Keratinocyte (primary cell): ENCODE results near the gene SNX30. TPM values are rescaled to one million over a fixed set of nuclear protein-coding genes. Genes with fewer than 3 reads are reported as not detected.

Source experiments
- DNase-seq: peaks from one replicate; pipeline ENCODE4 v3.0.0-alpha.2; 2011; ENCODE audit warnings: low read depth, missing footprints, low spot score
- FAIRE-seq: peaks from 2 replicates; lab custom pipeline; 2011; peaks lifted over from hg19 to GRCh38; lab: Jason Lieb, UNC
- H2AFZ ChIP-seq: 2 replicates; pipeline ENCODE4 v1.6.0; 2012; ENCODE audit warnings: low read length, control low read depth, inconsistent platforms; ENCODE audit not compliant: control insufficient read depth
- H3K27ac ChIP-seq: 2 replicates; pipeline ENCODE4 v1.5.1; 2011; ENCODE audit warnings: low read length; ENCODE audit not compliant: control insufficient read depth, insufficient read depth
- H3K27me3 ChIP-seq: 3 replicates; pipeline ENCODE4 v1.6.0; 2011; ENCODE audit warnings: low read length; ENCODE audit not compliant: control insufficient read depth, insufficient read depth; ENCODE audit errors: extremely low read depth
- H3K36me3 ChIP-seq, 2 experiments: 2 replicates in 1 of 2; 3 replicates in 1 of 2; pipeline ENCODE4 v1.5.1; 2011; ENCODE audit warnings: low read length in 2 of 2, mild to moderate bottlenecking in 1 of 2; ENCODE audit not compliant: control insufficient read depth in 2 of 2, insufficient read depth in 2 of 2; ENCODE audit errors: extremely low read depth in 1 of 2
- H3K4me1 ChIP-seq: 3 replicates; pipeline ENCODE4 v1.5.1; 2011; ENCODE audit warnings: low read length; ENCODE audit not compliant: control insufficient read depth, insufficient read depth; ENCODE audit errors: extremely low read depth
- H3K4me2 ChIP-seq: 3 replicates; pipeline ENCODE4 v1.6.0; 2011; ENCODE audit warnings: low read depth, low read length; ENCODE audit not compliant: control insufficient read depth, insufficient read depth; ENCODE audit errors: extremely low read depth
- H3K4me3 ChIP-seq, 3 experiments: fragments of 200-600 bp in 1 of 3; sonication (generic) in 1 of 3; 2 replicates in 2 of 3; 3 replicates in 1 of 3; pipeline ENCODE4 v1.5.1; 2011 to 2016; ENCODE audit warnings: low read length in 3 of 3, mild to moderate bottlenecking in 3 of 3, control low read depth in 2 of 3, inconsistent platforms in 1 of 3, low read depth in 1 of 3, mixed read lengths in 1 of 3, mixed run types in 1 of 3, moderate library complexity in 1 of 3; ENCODE audit not compliant: control insufficient read depth in 2 of 3, insufficient read depth in 2 of 3; ENCODE audit errors: extremely low read depth in 1 of 3
- H3K79me2 ChIP-seq: 2 replicates; pipeline ENCODE4 v1.6.0; 2012; ENCODE audit warnings: low read length; ENCODE audit not compliant: control insufficient read depth, insufficient read depth
- H3K9ac ChIP-seq: 3 replicates; pipeline ENCODE4 v1.6.0; 2011; ENCODE audit warnings: low read length; ENCODE audit not compliant: control insufficient read depth, insufficient read depth; ENCODE audit errors: extremely low read depth
- H3K9me1 ChIP-seq: 3 replicates; pipeline ENCODE4 v1.6.0; 2011; ENCODE audit warnings: low read length; ENCODE audit not compliant: control insufficient read depth, insufficient read depth; ENCODE audit errors: extremely low read depth
- H3K9me3 ChIP-seq: 2 replicates; pipeline ENCODE4 v1.5.1; 2012; ENCODE audit warnings: low read depth, low read length; ENCODE audit not compliant: control insufficient read depth
- H4K20me1 ChIP-seq: 3 replicates; pipeline ENCODE4 v1.6.0; 2011; ENCODE audit warnings: low read length; ENCODE audit not compliant: control insufficient read depth, insufficient read depth; ENCODE audit errors: extremely low read depth
- EZH2 ChIP-seq: IDR thresholded peaks from one replicate; pipeline ENCODE4 v1.6.1; 2012; ENCODE audit warnings: inconsistent platforms, mild to moderate bottlenecking, low read length, moderate library complexity
- dilution Hi-C: fragments of 300-500 bp; cut with MboI; formaldehyde crosslinking; loops from one replicate; pipeline ENCODE4 v1.7.0; 2020; ENCODE audit warnings: low sequenced_read_pairs; ENCODE audit not compliant: extremely low pct_ligation_motif_present
- polyA plus RNA-seq, 5 experiments: library from polyadenylated mRNA; depleted of rRNA in 3 of 5; stranded (reverse) in 3 of 5; stranded (forward) in 1 of 5; unstranded in 1 of 5; fragments of >200 nt; gene quantifications; 1 replicate in 1 of 5; 2 replicates in 3 of 5; 3 replicates in 1 of 5; pipeline versions ENCODE4 v1.2.1 to v1.2.3, GENCODE V29; 2011 to 2012; ENCODE audit warnings: missing spikeins in 2 of 5, low read depth in 1 of 5, low replicate concordance in 1 of 5
- TF ChIP-seq, protein P1 (sequence below), 3 experiments: IDR thresholded peaks in 1 of 3; conservative IDR thresholded peaks in 1 of 3; optimal IDR thresholded peaks in 1 of 3; 2 replicates in 2 of 3; 3 replicates in 1 of 3; pipeline versions ENCODE3 to v1.5.1; 2011; ENCODE audit warnings: low read length in 3 of 3, mild to moderate bottlenecking in 3 of 3, moderate library complexity in 2 of 3, control low read depth in 1 of 3, inconsistent platforms in 1 of 3; ENCODE audit not compliant: insufficient read depth in 2 of 3; ENCODE audit errors: extremely low read depth in 1 of 3

SNX30 gene
- polyA plus RNA-seq, 1 donor (not counting 4 experiments of a cell fraction or from before 2014, with no cell fraction given): 9.0 TPM

DNA sequence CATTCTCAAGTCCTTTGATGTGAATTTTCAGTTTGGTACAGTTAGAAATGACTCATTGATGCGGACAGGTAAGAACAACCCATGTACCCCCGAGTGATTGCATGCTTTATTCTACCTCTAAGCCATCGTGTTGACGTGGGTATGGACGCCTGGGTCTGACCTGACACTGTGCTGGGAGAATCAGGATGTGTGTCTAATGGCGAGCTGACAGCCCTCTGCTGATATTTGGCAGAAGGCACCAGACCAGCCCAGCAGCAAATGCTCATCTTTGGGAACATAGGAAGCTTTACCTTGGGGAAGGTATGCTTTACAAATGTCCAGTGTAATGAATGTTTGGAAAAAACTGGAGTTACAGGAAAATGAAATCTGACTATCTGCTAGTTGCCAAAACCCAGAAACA, 120.0 kb downstream of the SNX30 start:
- H3K4me2 ChIP-seq: no peak overlapping the region
- H4K20me1 ChIP-seq: no peaks in the 10 kb centered on the region
- no peaks in the 10 kb centered on the region for H3K9me1 ChIP-seq
- no peak overlapping the region for H3K4me3 ChIP-seq
- no peak overlapping the region for H2AFZ ChIP-seq
- H3K9ac ChIP-seq: no peak overlapping the region
- H3K27ac ChIP-seq: no peak overlapping the region
- H3K9me3 ChIP-seq: no peaks in the 10 kb centered on the region
- no peak for TF ChIP-seq EZH2
- TF ChIP-seq, protein P1, sequence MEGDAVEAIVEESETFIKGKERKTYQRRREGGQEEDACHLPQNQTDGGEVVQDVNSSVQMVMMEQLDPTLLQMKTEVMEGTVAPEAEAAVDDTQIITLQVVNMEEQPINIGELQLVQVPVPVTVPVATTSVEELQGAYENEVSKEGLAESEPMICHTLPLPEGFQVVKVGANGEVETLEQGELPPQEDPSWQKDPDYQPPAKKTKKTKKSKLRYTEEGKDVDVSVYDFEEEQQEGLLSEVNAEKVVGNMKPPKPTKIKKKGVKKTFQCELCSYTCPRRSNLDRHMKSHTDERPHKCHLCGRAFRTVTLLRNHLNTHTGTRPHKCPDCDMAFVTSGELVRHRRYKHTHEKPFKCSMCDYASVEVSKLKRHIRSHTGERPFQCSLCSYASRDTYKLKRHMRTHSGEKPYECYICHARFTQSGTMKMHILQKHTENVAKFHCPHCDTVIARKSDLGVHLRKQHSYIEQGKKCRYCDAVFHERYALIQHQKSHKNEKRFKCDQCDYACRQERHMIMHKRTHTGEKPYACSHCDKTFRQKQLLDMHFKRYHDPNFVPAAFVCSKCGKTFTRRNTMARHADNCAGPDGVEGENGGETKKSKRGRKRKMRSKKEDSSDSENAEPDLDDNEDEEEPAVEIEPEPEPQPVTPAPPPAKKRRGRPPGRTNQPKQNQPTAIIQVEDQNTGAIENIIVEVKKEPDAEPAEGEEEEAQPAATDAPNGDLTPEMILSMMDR (optimal IDR thresholded peaks at IDR 0.05 in 1 of 3, IDR thresholded peaks at IDR 0.05 in 1 of 3, conservative IDR thresholded peaks at IDR 0.05 in 1 of 3; ENCODE audit: extremely low read depth in 1 of 3, insufficient read depth in 2 of 3, low read length in 3 of 3): no peak
- H3K79me2 ChIP-seq: no peaks in the 10 kb centered on the region
- FAIRE-seq: no peak
- DNase-seq: no peak
- peaks cover 6% of the 10 kb centered on the region for H3K4me1 ChIP-seq
- H3K27me3 ChIP-seq: no peaks in the 10 kb centered on the region
- H3K36me3 ChIP-seq: peaks cover 0 to 4% of the 10 kb centered on the region in 2 experiments
- dilution Hi-C loops: no loop called here

GRCh38 chr9:112872019-112872418, 121.5 kb downstream of the SNX30 start:
- H3K27ac ChIP-seq: no peak overlapping the region
- peaks cover 6% of the 10 kb centered on the region for H3K4me1 ChIP-seq
- dilution Hi-C loops: no loop called here
- no peak overlapping the region for H3K9ac ChIP-seq
- no peaks in the 10 kb centered on the region for H3K9me3 ChIP-seq
- H3K4me3 ChIP-seq: no peak overlapping the region
- no peaks in the 10 kb centered on the region for H3K27me3 ChIP-seq
- no peak overlapping the region for H3K4me2 ChIP-seq
- no peaks in the 10 kb centered on the region for H4K20me1 ChIP-seq
- FAIRE-seq: no peak
- H2AFZ ChIP-seq: no peak overlapping the region
- H3K9me1 ChIP-seq: no peaks in the 10 kb centered on the region
- TF ChIP-seq EZH2: no peak
- TF ChIP-seq, protein P1 (optimal IDR thresholded peaks at IDR 0.05 in 1 of 3, IDR thresholded peaks at IDR 0.05 in 1 of 3, conservative IDR thresholded peaks at IDR 0.05 in 1 of 3; ENCODE audit: extremely low read depth in 1 of 3, insufficient read depth in 2 of 3, low read length in 3 of 3): no peak
- peaks cover 0 to 4% of the 10 kb centered on the region in 2 experiments for H3K36me3 ChIP-seq
- no peak for DNase-seq
- no peaks in the 10 kb centered on the region for H3K79me2 ChIP-seq
